ENCODE data around the gene SNX13. TPM values are rescaled to one million over a fixed set of nuclear protein-coding genes. Genes with fewer than 3 reads are reported as not detected.
A peak's percentile ranks its signal among the peaks of the same experiment; 100 is the strongest.

The SNX13 gene
- total RNA-seq, 1 donor from 2014 or later: 78.0 TPM

GRCh38 chr7:17944720-17945119, 4.4 kb upstream of the SNX13 start:
- no peak for DNase-seq (ENCODE audit: low spot score)

- no peak for DNase-seq (ENCODE audit: low spot score)
Measured at GRCh38 chr7:17943006-17943405, 2.7 kb upstream of the SNX13 start.

- peak; percentile 49 for DNase-seq (ENCODE audit: low spot score)
Measured at GRCh38 chr7:17942231-17942630, 1.9 kb upstream of the SNX13 start.

GRCh38 chr7:17940951-17941431, 697 bp upstream of the SNX13 start:
- peak; percentile 5 for DNase-seq (ENCODE audit: low spot score)

GRCh38 chr7:17939606-17940301, 540 bp downstream of the SNX13 start:
- peak; percentile 36 for DNase-seq (ENCODE audit: low spot score)

GRCh38 chr7:17939211-17939605, 1.1 kb downstream of the SNX13 start:
- DNase-seq (ENCODE audit: low spot score): peak; percentile 15

- DNase-seq (ENCODE audit: low spot score): no peak
Measured at GRCh38 chr7:17937506-17938120, 2.7 kb downstream of the SNX13 start.

- no peak for DNase-seq (ENCODE audit: low spot score)
Measured at GRCh38 chr7:17936321-17936720, 4.0 kb downstream of the SNX13 start.

GRCh38 chr7:17934612-17935240, 5.6 kb downstream of the SNX13 start:
- DNase-seq (ENCODE audit: low spot score): no peak

GRCh38 chr7:17934094-17934493, 6.2 kb downstream of the SNX13 start:
- no peak for DNase-seq (ENCODE audit: low spot score)

- no peak for DNase-seq (ENCODE audit: low spot score)
Measured at GRCh38 chr7:17932770-17933169, 7.5 kb downstream of the SNX13 start.

- DNase-seq (ENCODE audit: low spot score): no peak
Measured at GRCh38 chr7:17931069-17931468, 9.2 kb downstream of the SNX13 start.

GRCh38 chr7:17930546-17930945, 9.7 kb downstream of the SNX13 start:
- no peak for DNase-seq (ENCODE audit: low spot score)

GRCh38 chr7:17929647-17930395, 10.5 kb downstream of the SNX13 start:
- DNase-seq (ENCODE audit: low spot score): no peak

GRCh38 chr7:17928055-17928454, 12.2 kb downstream of the SNX13 start:
- no peak for DNase-seq (ENCODE audit: low spot score)

- no peak for DNase-seq (ENCODE audit: low spot score)
Measured at GRCh38 chr7:17921857-17922416, 18.4 kb downstream of the SNX13 start.

- no peak for DNase-seq (ENCODE audit: low spot score)
Measured at GRCh38 chr7:17917842-17918241, 22.5 kb downstream of the SNX13 start.

- DNase-seq (ENCODE audit: low spot score): no peak
Measured at GRCh38 chr7:17916786-17917185, 23.5 kb downstream of the SNX13 start.

GRCh38 chr7:17915796-17916195, 24.5 kb downstream of the SNX13 start:
- DNase-seq (ENCODE audit: low spot score): no peak

- no peak for DNase-seq (ENCODE audit: low spot score)
Measured at GRCh38 chr7:17915168-17915567, 25.1 kb downstream of the SNX13 start.

- DNase-seq (ENCODE audit: low spot score): no peak
Measured at GRCh38 chr7:17913250-17913649, 27.0 kb downstream of the SNX13 start.

Measured in umbilical cord (tissue), 2 donors.